Activated CD4-positive, alpha-beta memory T cell treated with anti-CD3 and anti-CD28 coated beads, Interleukin-2, amount 10 ng/mL, durations not matched to agents 7 days and 5 days (primary cell): Measurements from ENCODE around the gene PROSER2. TPM values are rescaled to one million over a fixed set of nuclear protein-coding genes. Genes with fewer than 3 reads are reported as not detected.

ENCODE experiments used
- CTCF ChIA-PET: fragments of 350-600 bp; sonication (Branson Sonifier 250); formaldehyde crosslinking; loops from one replicate; lab custom pipeline; 2021; ENCODE audit warnings: antibody characterized with exemption, inconsistent platforms; lab: Charles Lee
- POLR2A ChIA-PET: fragments of 350-600 bp; sonication (Branson Sonifier 250); formaldehyde crosslinking; loops from one replicate; lab custom pipeline; 2021; ENCODE audit warnings: antibody characterized with exemption; lab: Charles Lee
- DNase-seq: peaks from one replicate; pipeline ENCODE4 v3.0.0-alpha.2; 2020
- H3K27ac Mint-ChIP-seq: one replicate; pipeline ENCODE4 v1.8.0; 2021; ENCODE audit warnings: mild to moderate bottlenecking, mixed read lengths
- H3K27me3 Mint-ChIP-seq: one replicate; pipeline ENCODE4 v1.8.0; 2021; ENCODE audit warnings: mixed read lengths
- H3K36me3 Mint-ChIP-seq: one replicate; pipeline ENCODE4 v1.8.0; 2021; ENCODE audit warnings: low read depth, mixed read lengths
- H3K4me1 Mint-ChIP-seq: one replicate; pipeline ENCODE4 v1.8.0; 2021; ENCODE audit warnings: mixed read lengths
- H3K4me3 Mint-ChIP-seq: one replicate; pipeline ENCODE4 v1.8.0; 2021; ENCODE audit warnings: mild to moderate bottlenecking, mixed read lengths
- H3K9me3 Mint-ChIP-seq: one replicate; pipeline ENCODE4 v1.8.0; 2021; ENCODE audit warnings: mixed read lengths
- total RNA-seq, 2 experiments: library from RNA; stranded (reverse); gene quantifications; one replicate each; pipeline ENCODE4 v1.2.3, GENCODE V29; 2021

The PROSER2 gene
- total RNA-seq, 2 experiments from 2014 or later = 0.28 to 0.30 TPM

- ChIA-PET CTCF (interaction anchor here (2.8 kb wide), 1 partner anchor 9 kb away, joined by 16 read pairs; no protein-coding TSS in a partner anchor), POLR2A (no interaction called here)
- Mint-ChIP-seq H3K4me3 (no peak overlapping the region), H3K27me3 (peaks cover 49% of the 10 kb centered on the region), H3K9me3 (no peaks in the 10 kb centered on the region), H3K27ac (no peak overlapping the region), H3K4me1 (peaks cover 4% of the 10 kb centered on the region), H3K36me3 (no peaks in the 10 kb centered on the region)
- DNase-seq = no peak
Measured at GRCh38 chr10:11828682-11829284, 5.6 kb downstream of the PROSER2 start.

GRCh38 chr10:11830836-11831519, 7.8 kb downstream of the PROSER2 start:
- H3K4me3 Mint-ChIP-seq = no peak overlapping the region
- H3K27ac Mint-ChIP-seq = no peak overlapping the region
- no peak for DNase-seq
- no peaks in the 10 kb centered on the region for H3K4me1 Mint-ChIP-seq
- no peaks in the 10 kb centered on the region for H3K36me3 Mint-ChIP-seq
- CTCF ChIA-PET = interaction anchor here (2.8 kb wide), 1 partner anchor 12 kb away, joined by 16 read pairs; no protein-coding TSS in a partner anchor
- H3K9me3 Mint-ChIP-seq = no peaks in the 10 kb centered on the region
- POLR2A ChIA-PET = no interaction called here
- H3K27me3 Mint-ChIP-seq = peaks cover 31% of the 10 kb centered on the region

GRCh38 chr10:11831520-11831951, 8.4 kb downstream of the PROSER2 start:
- H3K27ac Mint-ChIP-seq = no peak overlapping the region
- no peak for DNase-seq
- no peak overlapping the region for H3K4me3 Mint-ChIP-seq
- no peaks in the 10 kb centered on the region for H3K9me3 Mint-ChIP-seq
- CTCF ChIA-PET = interaction anchor here (2.8 kb wide), 1 partner anchor 12 kb away, joined by 16 read pairs; no protein-coding TSS in a partner anchor
- no peaks in the 10 kb centered on the region for H3K4me1 Mint-ChIP-seq
- POLR2A ChIA-PET = no interaction called here
- H3K27me3 Mint-ChIP-seq = peaks cover 29% of the 10 kb centered on the region
- H3K36me3 Mint-ChIP-seq = no peaks in the 10 kb centered on the region

- Mint-ChIP-seq H3K27ac (no peak overlapping the region), H3K4me3 (no peak overlapping the region), H3K9me3 (no peaks in the 10 kb centered on the region), H3K27me3 (peaks cover 33% of the 10 kb centered on the region), H3K36me3 (no peaks in the 10 kb centered on the region), H3K4me1 (peaks cover under 1% of the 10 kb centered on the region)
- ChIA-PET POLR2A (no interaction called here), CTCF (no interaction called here)
- no peak for DNase-seq
Measured at GRCh38 chr10:11832042-11832441, 8.9 kb downstream of the PROSER2 start.

- H3K9me3 Mint-ChIP-seq = no peaks in the 10 kb centered on the region
- H3K27ac Mint-ChIP-seq = no peak overlapping the region
Measured at GRCh38 chr10:11835061-11835460, 11.9 kb downstream of the PROSER2 start.

GRCh38 chr10:11835704-11836103, 12.5 kb downstream of the PROSER2 start:
- Mint-ChIP-seq H3K4me3 (no peak overlapping the region), H3K27ac (no peak overlapping the region), H3K9me3 (no peaks in the 10 kb centered on the region), H3K27me3 (peaks cover 28% of the 10 kb centered on the region), H3K36me3 (no peaks in the 10 kb centered on the region), H3K4me1 (peaks cover 12% of the 10 kb centered on the region)
- ChIA-PET CTCF (no interaction called here), POLR2A (no interaction called here)
- DNase-seq = no peak

More at GRCh38 chr10:11835061-11835460, 11.9 kb downstream of the PROSER2 start:
- ChIA-PET CTCF (no interaction called here), POLR2A (no interaction called here)
- peaks cover 12% of the 10 kb centered on the region for H3K4me1 Mint-ChIP-seq
- no peak for DNase-seq
- H3K4me3 Mint-ChIP-seq = no peak overlapping the region
- peaks cover 29% of the 10 kb centered on the region for H3K27me3 Mint-ChIP-seq
- no peaks in the 10 kb centered on the region for H3K36me3 Mint-ChIP-seq

- H3K9me3 Mint-ChIP-seq = no peaks in the 10 kb centered on the region
- peaks cover 27% of the 10 kb centered on the region for H3K27me3 Mint-ChIP-seq
- ChIA-PET CTCF (interaction anchor here (0.6 to 1.2 kb wide), 2 partner anchors 9 to 158 kb away, joined by 3 read pairs; no protein-coding TSS in a partner anchor), POLR2A (no interaction called here)
- H3K4me1 Mint-ChIP-seq = peaks cover 12% of the 10 kb centered on the region
- no peak overlapping the region for H3K4me3 Mint-ChIP-seq
- no peak for DNase-seq
- no peaks in the 10 kb centered on the region for H3K36me3 Mint-ChIP-seq
- no peak overlapping the region for H3K27ac Mint-ChIP-seq
Measured at GRCh38 chr10:11837372-11838161, 14.4 kb downstream of the PROSER2 start.

- Mint-ChIP-seq H3K27me3 (peaks cover 27% of the 10 kb centered on the region), H3K4me3 (no peak overlapping the region), H3K27ac (no peak overlapping the region), H3K4me1 (peaks cover 12% of the 10 kb centered on the region), H3K36me3 (no peaks in the 10 kb centered on the region), H3K9me3 (no peaks in the 10 kb centered on the region)
- DNase-seq = no peak
- ChIA-PET POLR2A (no interaction called here), CTCF (interaction anchor here (0.7 to 1.2 kb wide), 2 partner anchors 8 to 148 kb away, joined by 3 to 4 read pairs; no protein-coding TSS in a partner anchor)
Measured at GRCh38 chr10:11838298-11838852, 15.2 kb downstream of the PROSER2 start.

GRCh38 chr10:11841375-11841774, 18.2 kb downstream of the PROSER2 start:
- ChIA-PET POLR2A (no interaction called here), CTCF (interaction anchor here (1.4 kb wide), 1 partner anchor 84 kb away, joined by 4 read pairs; no protein-coding TSS in a partner anchor)
- DNase-seq = no peak
- Mint-ChIP-seq H3K4me3 (no peak overlapping the region), H3K4me1 (peaks cover 12% of the 10 kb centered on the region), H3K36me3 (no peaks in the 10 kb centered on the region), H3K27ac (no peak overlapping the region), H3K27me3 (peaks cover 31% of the 10 kb centered on the region), H3K9me3 (no peaks in the 10 kb centered on the region)

GRCh38 chr10:11842411-11842810, 19.3 kb downstream of the PROSER2 start:
- POLR2A ChIA-PET = no interaction called here
- CTCF ChIA-PET = no interaction called here
- Mint-ChIP-seq H3K4me1 (peaks cover 7% of the 10 kb centered on the region), H3K9me3 (no peaks in the 10 kb centered on the region), H3K36me3 (no peaks in the 10 kb centered on the region), H3K27ac (no peak overlapping the region), H3K4me3 (no peak overlapping the region), H3K27me3 (peaks cover 25% of the 10 kb centered on the region)
- no peak for DNase-seq

GRCh38 chr10:11845113-11845512, 22.0 kb downstream of the PROSER2 start:
- no peaks in the 10 kb centered on the region for H3K4me1 Mint-ChIP-seq
- POLR2A ChIA-PET = no interaction called here
- no peaks in the 10 kb centered on the region for H3K36me3 Mint-ChIP-seq
- no peak overlapping the region for H3K4me3 Mint-ChIP-seq
- no peak for DNase-seq
- CTCF ChIA-PET = interaction anchor here (1.5 kb wide), 1 partner anchor 25 kb away, joined by 5 read pairs; no protein-coding TSS in a partner anchor
- no peak overlapping the region for H3K27ac Mint-ChIP-seq
- no peaks in the 10 kb centered on the region for H3K9me3 Mint-ChIP-seq
- H3K27me3 Mint-ChIP-seq = peaks cover 35% of the 10 kb centered on the region

- CTCF ChIA-PET = interaction anchor here (1.0 kb wide), 1 partner anchor 9 kb away, joined by 3 read pairs; no protein-coding TSS in a partner anchor
- Mint-ChIP-seq H3K4me1 (no peaks in the 10 kb centered on the region), H3K4me3 (no peak overlapping the region), H3K27ac (no peak overlapping the region), H3K27me3 (peaks cover 34% of the 10 kb centered on the region), H3K9me3 (no peaks in the 10 kb centered on the region), H3K36me3 (no peaks in the 10 kb centered on the region)
- POLR2A ChIA-PET = no interaction called here
- no peak for DNase-seq
Measured at GRCh38 chr10:11846542-11846941, 23.4 kb downstream of the PROSER2 start.
